Ascending aorta (tissue), 2 donors: ENCODE data around the gene ST14. TPM values are rescaled to one million over a fixed set of nuclear protein-coding genes. Genes with fewer than 3 reads are reported as not detected.
A peak's percentile ranks its signal among the peaks of the same experiment; 100 is the strongest.

Experiments
- DNase-seq, 2 donors: peaks; one replicate each; pipeline ENCODE4 v3.0.0-alpha.2; 2019; ENCODE audit warnings: low spot score in 2 of 2
- H3K27ac ChIP-seq, 2 donors: fragments of 200-600 bp; sonication (generic); one replicate each; pipeline ENCODE4 v1.5.1; 2016 to 2017; ENCODE audit warnings: mild to moderate bottlenecking in 1 of 2
- H3K27me3 ChIP-seq: fragments of 200-600 bp; sonication (generic); one replicate; pipeline ENCODE4 v1.5.1; 2017
- H3K36me3 ChIP-seq, 2 donors: fragments of 200-600 bp; sonication (generic); one replicate each; pipeline ENCODE4 v1.5.1; 2016
- H3K4me1 ChIP-seq, 2 donors: fragments of 200-600 bp; sonication (generic); one replicate each; pipeline ENCODE4 v1.5.1; 2016 to 2017; ENCODE audit warnings: mild to moderate bottlenecking in 1 of 2
- H3K4me3 ChIP-seq, 2 donors: fragments of 200-600 bp; sonication (generic); one replicate each; pipeline ENCODE4 v1.5.1; 2016 to 2017; ENCODE audit warnings: mild to moderate bottlenecking in 1 of 2
- H3K9me3 ChIP-seq, 2 donors: fragments of 200-600 bp; sonication (generic); one replicate each; pipeline ENCODE4 v1.5.1; 2016
- CTCF ChIP-seq, 3 experiments: fragments of 200-600 bp in 2 of 3; fragments of 450-650 bp in 1 of 3; sonication (generic) in 2 of 3; IDR thresholded peaks; one replicate each; pipeline ENCODE4 v1.5.1; 2016 to 2019; ENCODE audit warnings: antibody characterized with exemption in 3 of 3, mild to moderate bottlenecking in 1 of 3, moderate library complexity in 1 of 3
- intact Hi-C: fragments of 100-400 bp; cut with DNase I; formaldehyde crosslinking; loops from one replicate; pipeline ENCODE4 v1.15.1; 2023
- total RNA-seq: library from RNA; depleted of rRNA; stranded (reverse); fragments of >200 nt; gene quantifications from one replicate; pipeline ENCODE4 v1.1.0, GENCODE V29; 2016

Gene ST14
- total RNA-seq, 1 donor from 2014 or later = 5.4 TPM

- Histone ChIP-seq H3K36me3 (no peaks in the 10 kb centered on the region), H3K9me3 (no peaks in the 10 kb centered on the region), H3K4me3 (no peak overlapping the region), H3K27ac (no peak overlapping the region), H3K27me3 (no peaks in the 10 kb centered on the region), H3K4me1 (no peaks in the 10 kb centered on the region)
- TF ChIP-seq CTCF (IDR thresholded peaks at IDR 0.05) = no peak
- peak in 1 of 2 donors; percentile 44 for DNase-seq
- intact Hi-C loops = loop anchor here (2.0 to 10.0 kb wide), 2 partner anchors 171 to 215 kb away; partner anchors contain the start of gene ADAMTS8
Measured at GRCh38 chr11:130213979-130214281, 54.3 kb downstream of the ST14 start.

DNA sequence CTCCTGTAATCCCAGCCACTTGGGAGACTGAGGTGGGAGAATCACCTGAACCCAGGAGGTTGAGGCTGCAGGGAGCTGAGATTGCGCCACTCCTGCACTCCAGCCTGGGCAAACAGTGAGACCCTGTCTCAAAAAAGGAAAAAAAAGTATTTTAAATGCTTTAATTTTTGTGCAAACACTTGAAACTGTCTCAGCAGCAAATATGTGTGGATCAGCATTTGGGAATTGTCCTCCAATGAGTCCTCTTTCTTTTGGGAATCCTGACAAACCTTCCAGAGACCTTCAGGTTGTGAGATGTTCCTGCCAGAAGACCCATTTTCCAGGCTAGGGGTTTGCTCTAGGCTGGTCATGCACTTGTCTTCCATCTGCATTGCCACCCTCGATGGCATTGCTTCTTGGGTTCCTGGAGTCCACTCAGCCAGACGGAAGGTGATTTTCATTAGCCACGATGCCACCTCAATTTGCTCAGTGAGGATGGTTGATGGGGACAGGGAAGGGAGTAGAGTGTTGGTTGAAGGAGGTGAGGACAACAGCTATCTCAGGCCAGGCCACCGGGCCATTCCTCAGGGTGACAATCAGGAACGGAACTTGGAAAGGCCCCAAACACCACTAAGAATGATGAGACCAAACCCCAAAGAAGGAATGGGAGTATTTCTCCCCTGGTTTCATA, 55.4 kb downstream of the ST14 start:
- no peaks in the 10 kb centered on the region for H3K9me3 ChIP-seq
- H3K27ac ChIP-seq = no peak overlapping the region
- H3K4me1 ChIP-seq = no peaks in the 10 kb centered on the region
- no peak for TF ChIP-seq CTCF (IDR thresholded peaks at IDR 0.05)
- no peaks in the 10 kb centered on the region for H3K36me3 ChIP-seq
- intact Hi-C loops = loop anchor here (10.0 kb wide), 1 partner anchor 170 kb away; no protein-coding TSS in a partner anchor
- H3K27me3 ChIP-seq = no peaks in the 10 kb centered on the region
- H3K4me3 ChIP-seq = no peak overlapping the region
- peak in 1 of 2 donors; percentile 42 for DNase-seq

DNA sequence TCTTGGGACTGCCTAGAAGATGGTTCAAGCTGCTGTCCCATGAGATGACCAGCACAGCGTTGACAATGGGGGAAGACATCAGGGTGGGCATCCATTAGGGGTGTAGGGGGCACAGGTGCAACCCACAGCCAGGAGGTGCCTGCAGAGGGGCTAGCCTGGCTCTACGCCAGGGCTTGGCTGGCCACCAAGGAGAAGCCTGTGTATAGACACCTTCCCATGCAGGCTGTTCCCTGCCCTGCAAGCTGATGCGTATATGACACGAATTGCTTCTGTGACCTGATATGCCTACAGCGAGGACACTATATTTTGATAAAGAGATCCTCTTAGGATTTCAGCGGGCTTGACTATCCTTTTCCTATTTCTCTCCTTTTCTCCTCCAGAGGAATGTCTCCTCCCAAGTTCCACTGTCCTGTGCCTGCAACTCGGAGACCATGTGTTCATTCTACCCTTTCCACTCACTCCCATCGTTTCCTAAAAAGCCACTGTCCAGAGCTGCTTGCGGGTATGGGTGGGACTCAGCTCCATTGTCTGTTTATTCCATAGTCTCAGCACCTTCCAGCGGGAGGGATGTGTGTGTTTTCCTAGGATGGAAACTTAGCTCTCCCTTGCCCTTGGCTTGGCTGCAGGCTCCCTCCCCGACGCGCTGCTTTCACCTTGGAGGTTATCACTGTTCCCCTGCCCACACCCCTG, 56.1 kb downstream of the ST14 start:
- no peak overlapping the region for H3K4me3 ChIP-seq
- H3K9me3 ChIP-seq = no peaks in the 10 kb centered on the region
- TF ChIP-seq CTCF (IDR thresholded peaks at IDR 0.05) = no peak
- DNase-seq = peak in 1 of 2 donors; percentile 42
- intact Hi-C loops = loop anchor here (10.0 kb wide), 1 partner anchor 169 kb away; no protein-coding TSS in a partner anchor
- H3K36me3 ChIP-seq = no peaks in the 10 kb centered on the region
- H3K4me1 ChIP-seq = no peaks in the 10 kb centered on the region
- no peak overlapping the region for H3K27ac ChIP-seq
- H3K27me3 ChIP-seq = no peaks in the 10 kb centered on the region

DNA sequence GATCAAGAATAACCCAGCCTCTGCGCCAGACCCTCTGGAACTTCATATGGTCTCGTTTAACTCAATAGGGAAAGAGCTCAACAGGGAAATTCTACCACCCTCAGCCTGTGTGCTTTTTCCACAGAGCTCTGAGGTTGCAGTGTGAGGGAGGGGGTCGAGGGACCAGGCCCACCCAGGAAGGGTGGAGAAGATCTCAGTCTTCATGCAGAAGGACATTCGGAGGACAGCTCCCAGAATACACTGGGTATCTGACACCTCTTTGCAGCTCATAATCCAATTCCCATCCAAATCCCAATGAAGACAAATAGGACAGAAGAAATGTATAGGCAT, 56.6 kb downstream of the ST14 start:
- H3K36me3 ChIP-seq = no peaks in the 10 kb centered on the region
- H3K27me3 ChIP-seq = no peaks in the 10 kb centered on the region
- peak in 1 of 2 donors; percentile 25 for DNase-seq
- H3K27ac ChIP-seq = no peak overlapping the region
- TF ChIP-seq CTCF (IDR thresholded peaks at IDR 0.05) = no peak
- intact Hi-C loops = loop anchor here (10.0 kb wide), 1 partner anchor 169 kb away; no protein-coding TSS in a partner anchor
- H3K4me3 ChIP-seq = no peak overlapping the region
- H3K9me3 ChIP-seq = no peaks in the 10 kb centered on the region
- no peaks in the 10 kb centered on the region for H3K4me1 ChIP-seq

DNA sequence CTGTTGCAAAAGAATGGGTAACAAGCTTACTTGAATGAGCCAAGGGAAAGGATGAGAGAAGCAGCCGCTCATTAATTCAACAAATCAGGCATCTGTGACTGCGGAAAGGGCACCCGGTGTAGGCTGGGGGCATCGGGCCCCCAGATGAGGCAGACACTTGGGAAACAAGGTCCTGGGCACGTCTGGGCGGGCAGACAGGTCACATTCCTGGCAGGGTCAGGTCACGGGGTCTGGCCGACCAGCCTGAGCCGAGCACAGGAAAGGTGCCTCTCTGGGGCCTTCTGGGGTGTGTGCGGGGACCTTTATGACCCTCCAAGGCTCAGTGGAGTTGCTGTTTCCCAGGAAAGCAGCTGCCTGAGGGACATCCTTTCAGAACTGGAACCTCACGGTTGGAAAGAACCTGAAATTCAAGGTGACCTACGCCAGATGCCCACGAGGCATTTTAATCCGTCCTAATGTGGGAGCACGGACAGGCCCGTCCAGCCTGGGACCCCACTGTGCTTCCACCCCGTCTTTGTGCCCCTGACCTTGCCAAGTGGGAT, 57.1 kb downstream of the ST14 start:
- Histone ChIP-seq H3K27me3 (no peaks in the 10 kb centered on the region), H3K9me3 (no peaks in the 10 kb centered on the region), H3K27ac (no peak overlapping the region), H3K4me1 (no peaks in the 10 kb centered on the region), H3K36me3 (no peaks in the 10 kb centered on the region), H3K4me3 (no peak overlapping the region)
- TF ChIP-seq CTCF (IDR thresholded peaks at IDR 0.05) = no peak
- intact Hi-C loops = loop anchor here (10.0 kb wide), 1 partner anchor 168 kb away; no protein-coding TSS in a partner anchor
- DNase-seq = peak in 1 of 2 donors; percentile 45
